NCI-H2196 treated with DMSO at 0.1 percent for 48 hours (cell line): Measurements from ENCODE around the gene CTNNA3.

Experiments used
- DNase-seq: peaks from one replicate; lab custom pipeline; 2025; ENCODE audit not compliant: unreplicated experiment; lab: John Stamatoyannopoulos, UW

Gene CTNNA3

GRCh38 chr10:65894379-65894778 lies 1801.6 kb downstream of the CTNNA3 start:
- DNase-seq: no peak

- no peak for DNase-seq
These were observed 1802.3 kb downstream of the CTNNA3 start for GRCh38 chr10:65893676-65894075.

- DNase-seq: no peak
These were observed 1803.7 kb downstream of the CTNNA3 start for GRCh38 chr10:65892284-65892683.

- no peak for DNase-seq
These were observed 1804.7 kb downstream of the CTNNA3 start for GRCh38 chr10:65891073-65891981.

- no peak for DNase-seq
These were observed 1831.5 kb downstream of the CTNNA3 start for GRCh38 chr10:65864529-65864928.

- DNase-seq: no peak
These were observed 1832.0 kb downstream of the CTNNA3 start for GRCh38 chr10:65864036-65864435.
